Loucy (cell line): ENCODE data around the gene C1orf105.

ENCODE experiments used
- H2AFZ ChIP-seq: fragments of 200-600 bp; sonication (generic); 2 replicates; pipeline ENCODE4 v1.6.0; 2016; ENCODE audit warnings: antibody characterized with exemption, mild to moderate bottlenecking, low read length, moderate library complexity
- H3F3A ChIP-seq: fragments of 200-600 bp; 2 replicates; pipeline ENCODE4 v1.6.0; 2016; ENCODE audit warnings: antibody characterized with exemption, low read depth, mild to moderate bottlenecking
- H3K27me3 ChIP-seq: fragments of 200-600 bp; sonication (generic); 2 replicates; pipeline ENCODE4 v1.6.1; 2014; ENCODE audit warnings: low read length, mild to moderate bottlenecking; ENCODE audit not compliant: insufficient read depth, poor library complexity, severe bottlenecking
- H3K36me3 ChIP-seq: fragments of 200-600 bp; sonication (generic); 2 replicates; pipeline ENCODE4 v1.6.1; 2016; ENCODE audit warnings: low read length; ENCODE audit not compliant: insufficient read depth
- H3K4me1 ChIP-seq: fragments of 200-600 bp; sonication (generic); 2 replicates; pipeline ENCODE4 v1.5.1; 2014; ENCODE audit warnings: low read length, mild to moderate bottlenecking; ENCODE audit not compliant: insufficient read depth, poor library complexity, severe bottlenecking
- H3K4me2 ChIP-seq: fragments of 200-600 bp; sonication (generic); 2 replicates; pipeline ENCODE4 v1.6.0; 2014; ENCODE audit warnings: antibody characterized with exemption, low read length, low read depth, mild to moderate bottlenecking; ENCODE audit not compliant: poor library complexity, severe bottlenecking
- H3K4me3 ChIP-seq: fragments of 200-600 bp; sonication (generic); 2 replicates; pipeline ENCODE4 v1.5.1; 2014; ENCODE audit warnings: low read length, mild to moderate bottlenecking, mixed read lengths; ENCODE audit not compliant: poor library complexity, severe bottlenecking
- H3K79me2 ChIP-seq: fragments of 200-600 bp; sonication (generic); 2 replicates; pipeline ENCODE4 v1.6.1; 2014; ENCODE audit warnings: low read length; ENCODE audit not compliant: insufficient read depth
- H3K9ac ChIP-seq: fragments of 200-600 bp; sonication (generic); 2 replicates; pipeline ENCODE4 v1.6.0; 2014; ENCODE audit warnings: mild to moderate bottlenecking, low read depth, low read length, moderate library complexity; ENCODE audit not compliant: poor library complexity, severe bottlenecking
- H3K9me2 ChIP-seq: fragments of 200-600 bp; sonication (generic); replicated peaks from 2 replicates; pipeline ENCODE4 v1.6.1; 2016; ENCODE audit warnings: low read depth, low read length, mixed read lengths
- H3K9me3 ChIP-seq: fragments of 200-600 bp; sonication (generic); 2 replicates; pipeline ENCODE4 v1.6.1; 2014; ENCODE audit warnings: mild to moderate bottlenecking, antibody characterized with exemption, low read length, low read depth; ENCODE audit not compliant: insufficient read depth
- H4K20me1 ChIP-seq: fragments of 200-600 bp; sonication (generic); 2 replicates; pipeline ENCODE4 v1.6.0; 2014; ENCODE audit warnings: antibody characterized with exemption, low read length, mild to moderate bottlenecking; ENCODE audit not compliant: insufficient read depth, poor library complexity, severe bottlenecking
- EZH2phosphoT487 ChIP-seq: fragments of 200-600 bp; IDR thresholded peaks from 2 replicates; pipeline ENCODE4 v1.6.1; 2018; ENCODE audit warnings: antibody characterized with exemption, mild to moderate bottlenecking, moderate library complexity, borderline replicate concordance
- TF ChIP-seq, protein P1 (sequence below): fragments of 200-600 bp; sonication (generic); conservative IDR thresholded peaks from 2 replicates; pipeline ENCODE4 v1.5.1; 2014; ENCODE audit warnings: mild to moderate bottlenecking, antibody characterized with exemption, low read length

C1orf105 gene

GRCh38 chr1:172457479-172458130 lies 37.1 kb downstream of the C1orf105 start:
- Histone ChIP-seq H4K20me1 (no peaks in the 10 kb centered on the region), H3K9me2 (no peaks in the 10 kb centered on the region), H3K27me3 (no peaks in the 10 kb centered on the region), H3K4me1 (no peaks in the 10 kb centered on the region), H3K36me3 (no peaks in the 10 kb centered on the region), H3K4me3 (no peak overlapping the region), H2AFZ (no peak overlapping the region), H3F3A (no peaks in the 10 kb centered on the region), H3K9me3 (no peaks in the 10 kb centered on the region), H3K79me2 (no peaks in the 10 kb centered on the region), H3K4me2 (no peak overlapping the region), H3K9ac (no peak overlapping the region)
- TF ChIP-seq EZH2phosphoT487: no peak
- TF ChIP-seq, protein P1, sequence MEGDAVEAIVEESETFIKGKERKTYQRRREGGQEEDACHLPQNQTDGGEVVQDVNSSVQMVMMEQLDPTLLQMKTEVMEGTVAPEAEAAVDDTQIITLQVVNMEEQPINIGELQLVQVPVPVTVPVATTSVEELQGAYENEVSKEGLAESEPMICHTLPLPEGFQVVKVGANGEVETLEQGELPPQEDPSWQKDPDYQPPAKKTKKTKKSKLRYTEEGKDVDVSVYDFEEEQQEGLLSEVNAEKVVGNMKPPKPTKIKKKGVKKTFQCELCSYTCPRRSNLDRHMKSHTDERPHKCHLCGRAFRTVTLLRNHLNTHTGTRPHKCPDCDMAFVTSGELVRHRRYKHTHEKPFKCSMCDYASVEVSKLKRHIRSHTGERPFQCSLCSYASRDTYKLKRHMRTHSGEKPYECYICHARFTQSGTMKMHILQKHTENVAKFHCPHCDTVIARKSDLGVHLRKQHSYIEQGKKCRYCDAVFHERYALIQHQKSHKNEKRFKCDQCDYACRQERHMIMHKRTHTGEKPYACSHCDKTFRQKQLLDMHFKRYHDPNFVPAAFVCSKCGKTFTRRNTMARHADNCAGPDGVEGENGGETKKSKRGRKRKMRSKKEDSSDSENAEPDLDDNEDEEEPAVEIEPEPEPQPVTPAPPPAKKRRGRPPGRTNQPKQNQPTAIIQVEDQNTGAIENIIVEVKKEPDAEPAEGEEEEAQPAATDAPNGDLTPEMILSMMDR: no peak

- TF ChIP-seq EZH2phosphoT487: no peak
- TF ChIP-seq, protein P1: no peak
- Histone ChIP-seq H3K27me3 (no peaks in the 10 kb centered on the region), H3K9me2 (no peaks in the 10 kb centered on the region)
Observed at GRCh38 chr1:172460177-172460576, 39.7 kb downstream of the C1orf105 start.

DNA sequence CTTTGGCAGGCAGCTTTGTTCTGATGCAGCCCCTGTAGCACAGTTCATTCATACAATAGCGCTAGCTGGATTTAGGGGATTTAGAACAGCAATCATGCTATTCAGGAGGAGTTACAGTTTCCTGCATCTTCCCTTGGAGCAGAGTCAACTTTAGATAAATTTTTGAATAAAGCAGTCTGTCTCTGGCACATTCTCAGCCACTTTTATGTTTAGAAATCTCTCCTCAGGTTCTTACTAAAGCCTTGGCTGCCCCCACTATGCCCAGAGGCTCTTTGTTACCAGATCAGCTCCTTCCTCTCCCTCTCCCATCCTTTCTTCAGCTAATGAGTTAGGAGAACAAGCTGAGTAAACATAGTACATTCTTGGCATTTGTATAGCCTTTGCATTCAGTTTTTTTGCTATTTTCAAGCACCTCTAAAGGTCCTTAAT lies 40.4 kb downstream of the C1orf105 start:
- Histone ChIP-seq H3K4me1 (no peaks in the 10 kb centered on the region), H3K9me2 (no peaks in the 10 kb centered on the region), H4K20me1 (no peaks in the 10 kb centered on the region), H3K4me3 (no peak overlapping the region), H3K79me2 (no peaks in the 10 kb centered on the region), H3K4me2 (no peak overlapping the region), H3K36me3 (no peaks in the 10 kb centered on the region), H3K9ac (no peak overlapping the region), H3F3A (no peaks in the 10 kb centered on the region), H3K27me3 (no peaks in the 10 kb centered on the region), H3K9me3 (no peaks in the 10 kb centered on the region), H2AFZ (no peak overlapping the region)
- TF ChIP-seq, protein P1: no peak
- no peak for TF ChIP-seq EZH2phosphoT487

More at GRCh38 chr1:172460177-172460576, 39.7 kb downstream of the C1orf105 start:
- H4K20me1 ChIP-seq: no peaks in the 10 kb centered on the region
- H3K36me3 ChIP-seq: no peaks in the 10 kb centered on the region
- H3F3A ChIP-seq: no peaks in the 10 kb centered on the region
- no peaks in the 10 kb centered on the region for H3K4me1 ChIP-seq
- H3K79me2 ChIP-seq: no peaks in the 10 kb centered on the region
- no peaks in the 10 kb centered on the region for H3K9me3 ChIP-seq
- H3K4me3 ChIP-seq: no peak overlapping the region
- H3K9ac ChIP-seq: no peak overlapping the region
- no peak overlapping the region for H2AFZ ChIP-seq
- no peak overlapping the region for H3K4me2 ChIP-seq
